Transverse colon (tissue), 4 donors: ENCODE results near the gene NCOR1. TPM values are rescaled to one million over a fixed set of nuclear protein-coding genes. Genes with fewer than 3 reads are reported as not detected.

Experiments used
- DNase-seq: peaks from one replicate; pipeline ENCODE4 v3.0.0-alpha.2; 2019
- H3K27ac ChIP-seq, 4 donors: fragments of 200-600 bp; sonication (generic); 2 replicates each; pipeline ENCODE4 v1.5.1; 2016 to 2018; ENCODE audit warnings: inconsistent platforms in 4 of 4
- H3K27me3 ChIP-seq: fragments of 200-600 bp; sonication (generic); 2 replicates; pipeline ENCODE4 v1.5.1; 2017; ENCODE audit warnings: inconsistent platforms
- H3K36me3 ChIP-seq, 4 donors: fragments of 200-600 bp; sonication (generic); 2 replicates each; pipeline ENCODE4 v1.5.1; 2017 to 2019; ENCODE audit warnings: inconsistent platforms in 4 of 4
- H3K4me1 ChIP-seq, 4 donors: fragments of 200-600 bp; sonication (generic); 2 replicates each; pipeline ENCODE4 v1.5.1; 2017 to 2020; ENCODE audit warnings: inconsistent platforms in 4 of 4
- H3K4me3 ChIP-seq, 4 donors: fragments of 200-600 bp; sonication (generic); 1 replicate in 1 of 4; 2 replicates in 3 of 4; pipeline versions ENCODE4 v1.5.1 to v1.6.1; 2017 to 2019; ENCODE audit warnings: inconsistent platforms in 4 of 4
- H3K9me3 ChIP-seq, 2 donors: fragments of 200-600 bp; sonication (generic); 2 replicates each; pipeline ENCODE4 v1.5.1; 2017 to 2019; ENCODE audit warnings: inconsistent platforms in 2 of 2
- CTCF ChIP-seq, 5 experiments: fragments of 200-600 bp in 3 of 5; fragments of 450-650 bp in 2 of 5; sonication (generic) in 3 of 5; IDR thresholded peaks; 1 replicate in 2 of 5; 2 replicates in 3 of 5; pipeline ENCODE4 v1.5.1; 2016 to 2017; ENCODE audit warnings: antibody characterized with exemption in 5 of 5, inconsistent platforms in 3 of 5, mild to moderate bottlenecking in 2 of 5, moderate library complexity in 1 of 5
- EP300 ChIP-seq: sonication (generic); formaldehyde crosslinking; IDR thresholded peaks from one replicate; pipeline ENCODE4 v1.6.1; 2017; ENCODE audit warnings: antibody characterized with exemption, low read depth
- POLR2A ChIP-seq: fragments of 450-650 bp; IDR thresholded peaks from one replicate; pipeline ENCODE4 v1.6.1; 2016; ENCODE audit warnings: antibody characterized with exemption, mild to moderate bottlenecking, moderate library complexity
- POLR2AphosphoS5 ChIP-seq, 3 donors: sonication (generic); formaldehyde crosslinking; IDR thresholded peaks; one replicate each; pipeline ENCODE4 v1.6.1; 2016; ENCODE audit warnings: antibody characterized with exemption in 3 of 3
- WGBS, 2 donors: methylation state at CpG; one replicate each; pipeline ENCODE4 v1.1.5; 2018; ENCODE audit warnings: low coverage in 1 of 2; 5-methylcytosine and 5-hydroxymethylcytosine counted together
- in situ Hi-C, 4 donors: fragments of 200-750 bp; cut with MboI; loops; one replicate each; pipeline versions ENCODE4 v1.15.0 to v1.15.1; 2017; ENCODE audit warnings: low sequenced_read_pairs in 3 of 4, low pct_ligation_motif_present in 1 of 4, low pct_unique_long_range_greater_than_20kb in 1 of 4
- intact Hi-C: fragments of 100-400 bp; cut with DNase I; formaldehyde crosslinking; loops from one replicate; pipeline ENCODE4 v1.15.1; 2023; ENCODE audit warnings: low total_unique reads
- total RNA-seq, 4 donors: library from RNA; depleted of rRNA; stranded (reverse); fragments of >200 nt; gene quantifications; one replicate each; pipeline ENCODE4 v1.1.0, GENCODE V29; 2016

Gene NCOR1
- total RNA-seq, 4 donors from 2014 or later, result 267 to 519 (median 376) TPM

- DNase-seq, result no peak
- no peaks in the 10 kb centered on the region for H3K9me3 ChIP-seq
- no peaks in the 10 kb centered on the region for H3K27me3 ChIP-seq
- peaks cover 0 to 13% (median 3%) of the 10 kb centered on the region in 4 donors for H3K4me1 ChIP-seq
- in situ Hi-C loops, result no loop called here
- H3K27ac ChIP-seq, result no peak overlapping the region
- no peak for TF ChIP-seq CTCF (IDR thresholded peaks at IDR 0.05)
- TF ChIP-seq EP300, result no peak
- intact Hi-C loops, result no loop called here
- no peak overlapping the region for H3K4me3 ChIP-seq
- peaks cover 0 to 35% (median 13%) of the 10 kb centered on the region in 4 donors for H3K36me3 ChIP-seq
- 82 to 83% methylated on average over 4 of the region's 4 CpGs for WGBS, 2 donors
These were observed 24.5 kb downstream of the NCOR1 start for GRCh38 chr17:16190703-16191360.

- TF ChIP-seq POLR2AphosphoS5 (IDR thresholded peaks at IDR 0.05) (no peak), POLR2A (no peak), EP300 (no peak), CTCF (IDR thresholded peaks at IDR 0.05) (no peak)
- in situ Hi-C loops, result no loop called here
- DNase-seq, result no peak
These were observed 25.5 kb downstream of the NCOR1 start for GRCh38 chr17:16189791-16190348.

GRCh38 chr17:16187642-16188041 lies 27.7 kb downstream of the NCOR1 start:
- in situ Hi-C loops (no loop called here), intact Hi-C loops (no loop called here)
- TF ChIP-seq CTCF (IDR thresholded peaks at IDR 0.05) (no peak), POLR2AphosphoS5 (IDR thresholded peaks at IDR 0.05) (no peak), POLR2A (no peak), EP300 (no peak)
- no peaks in the 10 kb centered on the region for H3K9me3 ChIP-seq
- no peak for DNase-seq
- no peaks in the 10 kb centered on the region for H3K27me3 ChIP-seq
- H3K27ac ChIP-seq, result no peak overlapping the region
- no peak overlapping the region for H3K4me3 ChIP-seq
- peaks cover 0 to 28% (median 14%) of the 10 kb centered on the region in 4 donors for H3K36me3 ChIP-seq
- 60 to 82% methylated on average over 2 to 5 of the region's 5 CpGs for WGBS, 2 donors
- H3K4me1 ChIP-seq, result peaks cover 0 to 13% (median 2%) of the 10 kb centered on the region in 4 donors

More at GRCh38 chr17:16189791-16190348, 25.5 kb downstream of the NCOR1 start:
- no peaks in the 10 kb centered on the region for H3K27me3 ChIP-seq
- H3K9me3 ChIP-seq, result no peaks in the 10 kb centered on the region
- H3K4me3 ChIP-seq, result no peak overlapping the region
- 81% methylated on average over 3 of the region's 3 CpGs for WGBS, 2 donors
- H3K27ac ChIP-seq, result no peak overlapping the region
- peaks cover 0 to 35% (median 16%) of the 10 kb centered on the region in 4 donors for H3K36me3 ChIP-seq
- intact Hi-C loops, result no loop called here
- H3K4me1 ChIP-seq, result peaks cover 0 to 13% (median 3%) of the 10 kb centered on the region in 4 donors

- intact Hi-C loops (no loop called here), in situ Hi-C loops (no loop called here)
- no peak for TF ChIP-seq POLR2AphosphoS5 (IDR thresholded peaks at IDR 0.05)
- no peak for TF ChIP-seq POLR2A
- no peak for TF ChIP-seq CTCF (IDR thresholded peaks at IDR 0.05)
- TF ChIP-seq EP300, result no peak
- H3K27me3 ChIP-seq, result no peaks in the 10 kb centered on the region
- H3K27ac ChIP-seq, result no peak overlapping the region
- 95% methylated on average over 1 of the region's 1 CpG; no CpG with 5 or more reads in 1 of the 2 donors for WGBS, 2 donors
- no peak for DNase-seq
- no peaks in the 10 kb centered on the region for H3K9me3 ChIP-seq
- H3K36me3 ChIP-seq, result peaks cover 0 to 20% (median 4%) of the 10 kb centered on the region in 4 donors
- peaks cover 0 to 3% (median 0%) of the 10 kb centered on the region in 4 donors for H3K4me1 ChIP-seq
- no peak overlapping the region for H3K4me3 ChIP-seq
These were observed 33.8 kb downstream of the NCOR1 start for GRCh38 chr17:16181581-16181980.
